ENCODE results near the gene APBB1IP.

DNA sequence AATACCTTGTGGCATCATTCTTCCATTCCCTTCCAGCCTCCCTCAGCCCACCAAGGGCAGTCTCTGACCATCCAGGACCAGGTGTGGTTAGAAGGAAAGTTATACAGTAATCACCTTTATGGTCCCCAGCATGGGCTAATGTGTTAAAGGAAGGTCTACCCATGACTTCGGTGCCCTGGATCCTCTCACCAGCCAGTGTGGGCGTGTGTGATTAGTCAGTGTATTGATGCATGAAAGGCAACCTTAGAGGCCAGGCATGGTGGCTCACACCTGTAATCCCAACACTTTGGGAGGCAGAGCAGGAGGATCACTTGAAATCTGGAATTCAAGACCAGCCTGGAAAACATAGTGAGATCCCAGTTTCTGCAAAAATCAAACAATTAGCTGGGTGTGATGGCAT, 88.9 kb downstream of the APBB1IP start:
- TF ChIP-seq, protein P1, sequence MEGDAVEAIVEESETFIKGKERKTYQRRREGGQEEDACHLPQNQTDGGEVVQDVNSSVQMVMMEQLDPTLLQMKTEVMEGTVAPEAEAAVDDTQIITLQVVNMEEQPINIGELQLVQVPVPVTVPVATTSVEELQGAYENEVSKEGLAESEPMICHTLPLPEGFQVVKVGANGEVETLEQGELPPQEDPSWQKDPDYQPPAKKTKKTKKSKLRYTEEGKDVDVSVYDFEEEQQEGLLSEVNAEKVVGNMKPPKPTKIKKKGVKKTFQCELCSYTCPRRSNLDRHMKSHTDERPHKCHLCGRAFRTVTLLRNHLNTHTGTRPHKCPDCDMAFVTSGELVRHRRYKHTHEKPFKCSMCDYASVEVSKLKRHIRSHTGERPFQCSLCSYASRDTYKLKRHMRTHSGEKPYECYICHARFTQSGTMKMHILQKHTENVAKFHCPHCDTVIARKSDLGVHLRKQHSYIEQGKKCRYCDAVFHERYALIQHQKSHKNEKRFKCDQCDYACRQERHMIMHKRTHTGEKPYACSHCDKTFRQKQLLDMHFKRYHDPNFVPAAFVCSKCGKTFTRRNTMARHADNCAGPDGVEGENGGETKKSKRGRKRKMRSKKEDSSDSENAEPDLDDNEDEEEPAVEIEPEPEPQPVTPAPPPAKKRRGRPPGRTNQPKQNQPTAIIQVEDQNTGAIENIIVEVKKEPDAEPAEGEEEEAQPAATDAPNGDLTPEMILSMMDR (conservative IDR thresholded peaks at IDR 0.05 in 1 of 2, IDR thresholded peaks at IDR 0.05 in 1 of 2; ENCODE audit: extremely low read depth in 1 of 2, insufficient read depth in 1 of 2, low read depth in 1 of 2, low read length in 2 of 2): no peak
- no peak for TF ChIP-seq EZH2 (IDR thresholded peaks at IDR 0.05; ENCODE audit: borderline replicate concordance, low read length)

Data from mammary epithelial cell (primary cell).